Stimulated activated CD8-positive, alpha-beta memory T cell treated with anti-CD3 and anti-CD28 coated beads, Interleukin-4, amount 100 ng/mL, for 48 hours (primary cell): ENCODE data around the gene SMPDL3A.
A peak's percentile ranks its signal among the peaks of the same experiment; 100 is the strongest.

Source experiments
- DNase-seq: peaks from one replicate; pipeline ENCODE4 v3.0.0-alpha.2; 2020

SMPDL3A gene

DNA sequence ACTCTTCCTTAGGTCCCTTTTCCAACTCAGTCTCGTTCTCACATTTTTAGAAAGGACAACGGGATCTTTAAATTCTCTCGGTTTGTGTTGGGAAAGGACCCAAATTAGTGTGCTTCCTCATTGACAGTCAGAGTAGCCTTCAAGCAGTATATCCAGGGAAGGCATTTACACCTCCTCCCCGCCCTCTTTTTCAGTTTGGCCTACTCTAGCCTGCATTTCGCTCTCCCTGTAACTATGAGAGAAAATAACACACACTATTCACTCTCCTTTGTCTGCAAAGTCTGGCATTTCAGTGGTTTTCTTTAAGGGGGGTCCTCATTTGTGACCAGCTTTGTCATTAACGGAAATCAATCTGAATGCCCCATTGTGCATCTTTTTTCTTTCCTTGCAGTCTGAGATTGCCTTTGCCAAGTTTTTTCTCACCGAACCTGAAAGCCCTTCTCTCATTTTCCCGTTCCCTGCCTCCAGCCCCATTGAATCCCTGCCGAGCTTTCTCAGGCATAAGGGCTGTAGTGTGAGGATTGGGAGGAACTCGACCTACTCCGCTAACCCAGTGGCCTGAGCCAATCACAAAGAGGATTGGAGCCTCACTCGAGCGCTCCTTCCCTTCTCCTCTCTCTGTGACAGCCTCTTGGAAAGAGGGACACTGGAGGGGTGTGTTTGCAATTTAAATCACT, 9.9 kb upstream of the SMPDL3A start:
- DNase-seq = no peak

- DNase-seq = no peak
Measured at GRCh38 chr6:122779667-122780066, 9.4 kb upstream of the SMPDL3A start, which contains the start of gene FABP7. FABP7 (plus strand) TSS chr6:122779716; CDS start chr6:122779795, 79 bp downstream.

DNA sequence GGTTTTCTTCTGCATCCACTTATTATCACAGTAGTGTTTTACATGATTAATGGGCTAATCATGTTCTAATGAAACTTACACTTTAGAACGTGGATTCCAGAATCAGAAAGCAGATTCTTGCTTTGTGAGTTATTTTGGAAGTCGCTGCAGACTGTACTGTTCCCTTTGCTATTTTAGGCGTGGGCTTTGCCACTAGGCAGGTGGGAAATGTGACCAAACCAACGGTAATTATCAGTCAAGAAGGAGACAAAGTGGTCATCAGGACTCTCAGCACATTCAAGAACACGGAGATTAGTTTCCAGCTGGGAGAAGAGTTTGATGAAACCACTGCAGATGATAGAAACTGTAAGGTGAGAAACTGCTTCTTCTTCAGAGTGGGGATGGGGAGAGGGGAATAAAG, 8.9 kb upstream of the SMPDL3A start:
- no peak for DNase-seq

GRCh38 chr6:122781716-122782115, 7.3 kb upstream of the SMPDL3A start:
- no peak for DNase-seq

GRCh38 chr6:122783401-122783800, 5.7 kb upstream of the SMPDL3A start:
- DNase-seq = no peak

DNA sequence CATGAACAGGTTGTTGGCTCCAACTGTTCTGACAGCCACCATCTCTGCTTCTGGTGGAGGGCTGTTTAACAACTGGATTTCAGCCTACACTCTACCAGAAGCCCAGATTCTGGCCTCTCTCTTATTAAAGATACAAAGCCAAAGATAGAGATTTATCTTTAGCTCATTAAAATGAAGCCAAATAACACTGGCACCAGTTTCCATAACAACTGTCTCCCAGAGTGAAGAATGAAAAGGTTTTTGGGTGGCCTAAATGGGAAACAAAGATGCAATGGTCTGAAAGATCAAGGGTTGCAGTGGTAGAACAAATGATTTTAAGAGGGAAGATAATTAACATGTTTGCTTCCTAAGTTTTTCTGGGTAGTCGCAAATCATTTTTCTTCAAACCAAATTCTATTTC, 3.2 kb upstream of the SMPDL3A start:
- DNase-seq = no peak

DNA sequence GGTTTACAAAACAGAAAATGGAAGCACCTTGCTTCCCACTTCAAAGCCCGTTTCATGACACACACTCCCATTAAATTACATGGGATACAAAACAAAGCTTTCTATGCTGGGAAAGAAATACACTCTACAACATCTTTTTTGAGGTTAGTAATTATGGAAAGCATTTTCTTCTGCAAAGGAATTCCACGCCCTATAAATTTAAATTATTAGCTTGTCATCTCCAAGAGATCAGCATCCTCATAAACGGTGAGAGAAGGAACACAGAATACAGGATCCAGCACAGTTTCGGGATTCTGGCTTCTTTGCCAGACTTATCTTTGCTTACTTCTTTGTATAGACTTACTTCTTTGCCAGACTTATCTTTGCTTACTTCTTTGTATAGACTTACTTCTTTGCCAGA, 1.3 kb upstream of the SMPDL3A start:
- DNase-seq = no peak

GRCh38 chr6:122788208-122788607, 850 bp upstream of the SMPDL3A start:
- DNase-seq = no peak

DNA sequence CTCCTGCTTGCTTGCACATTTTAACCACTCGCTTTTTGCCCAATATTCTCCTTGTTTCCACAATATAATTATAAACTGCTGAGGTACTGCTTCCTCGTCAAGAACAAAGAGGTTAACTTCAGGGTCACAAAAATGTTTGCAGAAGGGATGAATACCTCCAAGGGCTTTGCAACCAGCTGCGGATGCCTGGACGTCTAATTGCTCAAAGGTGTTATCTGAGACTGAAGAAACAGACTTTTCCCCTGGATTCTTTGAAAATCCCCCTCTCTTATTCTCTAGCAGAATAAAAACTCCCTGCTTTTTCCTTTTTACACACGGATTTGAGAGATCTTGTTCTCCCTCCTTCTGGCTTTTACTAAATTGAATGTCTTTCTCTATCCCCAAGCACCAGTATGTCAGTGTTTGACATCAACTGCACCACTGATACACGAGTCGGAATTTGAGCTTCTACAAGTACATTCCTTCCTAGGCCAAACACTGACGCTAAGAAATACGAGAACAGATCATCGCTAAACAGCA, 336 bp upstream of the SMPDL3A start:
- DNase-seq = no peak

DNA sequence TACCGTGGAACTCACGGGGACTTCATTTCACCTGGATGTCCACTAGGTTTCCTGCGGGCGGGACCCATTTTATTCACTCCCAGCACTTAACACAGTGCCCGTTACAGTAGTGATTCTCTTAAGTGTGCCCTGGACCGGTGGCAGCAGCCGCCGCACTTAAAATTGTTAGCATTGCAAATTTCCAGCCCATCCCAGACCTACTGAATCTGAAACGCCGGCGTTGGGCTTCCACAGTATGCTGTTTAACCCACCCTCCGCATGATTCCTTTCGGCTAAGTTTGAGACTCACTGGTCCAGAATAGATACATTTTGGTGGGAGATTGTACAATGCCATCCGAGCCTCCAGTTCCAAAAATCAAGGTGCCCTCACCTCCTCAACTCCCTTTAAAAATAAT, 967 bp downstream of the SMPDL3A start:
- DNase-seq = no peak

- no peak for DNase-seq
Measured at GRCh38 chr6:122790423-122791309, 1.6 kb downstream of the SMPDL3A start.

DNA sequence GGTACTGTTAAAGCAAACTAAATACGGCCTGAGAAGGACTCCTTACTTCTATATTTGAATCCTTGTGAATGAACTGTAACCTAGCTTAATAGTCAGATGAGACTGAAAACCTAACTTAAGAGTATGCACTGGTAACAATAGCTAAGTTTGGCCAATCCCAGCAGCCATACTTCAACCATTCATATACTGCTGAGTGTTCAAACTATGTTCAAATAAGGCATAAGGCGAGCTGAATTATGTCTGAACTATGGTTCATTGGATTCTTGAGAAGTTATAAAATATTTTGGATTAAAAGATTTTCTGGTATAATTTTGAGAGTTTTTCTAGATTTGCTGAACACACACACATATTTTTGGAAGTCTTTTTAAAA, 2.2 kb downstream of the SMPDL3A start:
- DNase-seq = no peak

- DNase-seq = no peak
Measured at GRCh38 chr6:122792766-122793165, 3.7 kb downstream of the SMPDL3A start.

- no peak for DNase-seq
Measured at GRCh38 chr6:122797537-122797936, 8.5 kb downstream of the SMPDL3A start.

DNA sequence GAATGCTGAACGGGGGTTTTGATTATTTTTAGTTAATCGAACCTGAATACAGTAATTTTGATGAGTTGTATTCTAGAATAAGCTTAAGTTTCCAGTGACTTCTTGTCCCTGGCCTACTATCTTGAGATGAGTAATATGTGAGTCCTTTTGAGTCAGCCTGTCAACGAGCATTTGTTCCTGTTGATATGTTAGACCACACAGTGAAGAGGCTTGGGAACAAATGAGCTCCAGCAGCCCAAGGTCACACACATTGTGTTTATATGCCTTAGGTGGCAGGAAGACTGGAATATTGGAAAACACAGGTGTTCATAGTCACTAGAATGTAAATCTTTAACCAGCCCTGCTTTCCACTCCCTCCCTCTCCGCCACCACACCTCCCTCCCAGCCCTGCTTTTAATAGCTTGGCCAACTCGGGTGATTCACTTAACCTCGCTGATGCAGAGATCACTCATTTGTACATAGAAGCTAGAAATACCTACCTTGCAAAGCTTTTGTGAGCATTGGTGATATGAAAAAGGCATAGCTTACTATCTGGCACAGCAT, 9.1 kb downstream of the SMPDL3A start:
- DNase-seq = peak; percentile 30

DNA sequence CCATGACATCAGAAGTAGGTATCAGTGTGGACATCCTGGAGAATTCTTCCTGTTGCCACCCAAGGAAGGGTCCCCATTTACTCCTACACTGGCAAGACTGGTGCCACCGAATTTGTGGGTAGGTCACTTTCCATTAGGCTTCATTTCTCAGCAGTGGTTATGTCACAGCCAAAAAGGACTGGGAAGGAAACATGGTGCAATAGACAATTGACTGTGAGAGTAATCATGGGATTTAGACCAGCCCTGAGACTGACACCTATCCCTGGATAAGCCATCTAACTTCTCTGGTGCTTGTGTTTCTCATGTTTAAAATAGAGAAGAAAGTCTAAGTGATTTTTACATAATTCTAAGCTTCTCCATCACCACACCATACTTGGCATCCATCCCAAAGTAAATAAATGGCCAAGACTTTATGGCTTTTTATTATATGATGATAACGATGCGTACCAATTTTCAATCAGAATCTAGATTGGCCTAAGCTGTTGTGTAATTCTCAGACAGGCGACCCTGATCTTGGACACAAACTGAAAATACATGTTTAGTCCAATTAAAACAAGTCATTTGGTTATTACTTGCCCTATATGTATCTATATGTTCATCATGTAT, 10.2 kb downstream of the SMPDL3A start:
- no peak for DNase-seq

- no peak for DNase-seq
Measured at GRCh38 chr6:122799916-122800686, 11.0 kb downstream of the SMPDL3A start.

DNA sequence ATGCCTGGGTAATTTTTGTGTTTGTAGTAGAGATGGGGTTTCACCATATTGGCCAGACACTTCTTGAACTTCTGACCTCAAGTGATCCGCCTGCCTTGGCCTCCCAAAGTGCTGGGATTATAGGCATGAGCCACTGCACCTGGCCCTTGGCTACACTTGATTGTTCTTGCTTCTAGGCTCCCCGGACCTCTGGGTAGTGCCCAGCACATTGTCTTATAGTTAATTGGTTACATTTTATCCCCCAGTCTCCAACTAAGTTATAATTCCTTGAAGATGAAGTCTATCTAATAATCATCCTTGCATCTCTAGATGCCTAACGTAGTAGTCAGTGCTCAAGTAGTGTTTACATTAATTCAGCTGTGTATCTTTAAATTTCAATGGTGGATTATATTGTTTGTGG, 11.8 kb downstream of the SMPDL3A start:
- DNase-seq = no peak

DNA sequence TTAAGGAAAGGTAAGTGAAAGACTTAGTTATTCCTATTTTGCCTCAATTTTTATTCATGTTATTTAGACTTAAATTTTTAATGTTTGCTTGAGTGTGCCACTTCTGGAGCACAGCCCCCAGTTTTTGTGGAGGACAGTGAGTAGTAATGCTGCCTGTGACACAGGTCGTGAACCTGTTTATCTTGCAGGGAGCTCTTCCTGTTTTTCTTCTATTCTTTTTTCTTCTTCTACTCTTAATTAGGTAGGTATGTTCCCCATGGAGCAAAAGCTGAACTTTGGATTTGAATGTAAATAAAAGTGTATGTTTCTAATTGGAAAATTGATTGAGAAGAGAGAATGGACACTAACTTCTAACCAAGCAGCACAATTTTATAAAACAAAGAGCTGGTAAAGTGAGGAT, 12.3 kb downstream of the SMPDL3A start:
- no peak for DNase-seq

DNA sequence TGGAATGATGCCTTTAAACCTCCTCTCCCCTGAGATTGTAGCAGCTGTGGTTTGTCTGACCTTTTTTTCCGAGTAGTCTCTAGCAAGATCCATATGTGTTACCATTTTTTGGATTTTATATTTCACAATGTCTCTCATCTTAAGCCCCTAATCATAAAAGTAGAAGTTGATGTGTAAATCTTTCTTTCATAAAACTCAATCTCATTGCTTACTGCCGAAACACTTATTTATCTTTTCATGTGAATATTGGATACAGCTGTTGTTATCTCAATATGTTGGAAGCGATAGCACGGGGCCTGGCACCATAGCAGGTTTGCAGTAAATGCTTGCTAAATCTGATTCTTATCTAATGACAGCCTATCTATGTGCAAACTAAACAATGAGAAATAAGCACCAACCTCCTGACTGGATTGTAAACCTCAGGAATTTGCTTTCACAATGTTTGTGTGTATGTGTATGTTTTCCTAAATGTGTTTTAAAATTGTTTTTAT, 14.2 kb downstream of the SMPDL3A start:
- no peak for DNase-seq

- DNase-seq = no peak
Measured at GRCh38 chr6:122804962-122805485, 16.0 kb downstream of the SMPDL3A start.

DNA sequence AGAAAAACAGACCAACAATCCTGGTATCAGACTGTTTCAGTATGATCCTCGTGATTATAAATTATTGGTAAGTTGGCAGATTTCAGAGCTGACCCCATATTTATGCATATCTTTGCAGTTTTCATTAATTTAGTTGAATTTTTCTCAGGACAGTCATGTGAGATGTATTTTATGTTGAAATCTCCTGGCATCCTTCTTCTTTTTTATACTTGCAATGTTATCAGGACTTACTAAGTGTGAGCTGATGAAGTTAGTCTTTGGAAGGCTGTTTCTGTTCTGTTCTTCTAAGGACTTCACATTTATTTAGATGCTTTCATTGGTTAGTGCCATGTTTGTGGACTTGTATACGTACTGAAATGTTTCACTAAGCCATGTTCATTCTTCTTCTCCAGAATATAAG, 17.2 kb downstream of the SMPDL3A start:
- DNase-seq = no peak
